AG04450 (cell line): Measurements from ENCODE around the gene CETN2. TPM values are rescaled to one million over a fixed set of nuclear protein-coding genes. Genes with fewer than 3 reads are reported as not detected.

Source experiments
- CTCF ChIA-PET: fragments of 300-600, 350-600 bp; formaldehyde crosslinking; extraction: SDS; loops from one replicate; lab custom pipeline; 2022; ENCODE audit warnings: antibody characterized with exemption, inconsistent platforms; lab: Charles Lee
- POLR2A ChIA-PET: fragments of 350-600 bp; formaldehyde crosslinking; extraction: SDS; loops from one replicate; lab custom pipeline; 2021; ENCODE audit warnings: antibody characterized with exemption, inconsistent platforms; lab: Yijun Ruan, JAX
- DNase-seq: peaks from one replicate; pipeline ENCODE4 v3.0.0-alpha.2; 2011; ENCODE audit warnings: low read depth, low spot score
- H3K27ac ChIP-seq: one replicate; pipeline ENCODE4 v1.5.1; 2012; ENCODE audit warnings: low read depth, low read length, control low read depth
- H3K27me3 ChIP-seq: one replicate; pipeline ENCODE4 v1.6.0; 2012; ENCODE audit warnings: low read length; ENCODE audit not compliant: control insufficient read depth, insufficient read depth
- H3K4me3 ChIP-seq: 2 replicates; pipeline ENCODE4 v1.5.1; 2011; ENCODE audit warnings: mild to moderate bottlenecking, low read depth, low read length, control low read depth
- H3K9me3 ChIP-seq: 2 replicates; pipeline ENCODE4 v1.5.1; 2012; ENCODE audit warnings: low read length; ENCODE audit not compliant: control insufficient read depth, insufficient read depth
- CTCF ChIP-seq: IDR thresholded peaks from 2 replicates; pipeline ENCODE4 v1.5.1; 2011; ENCODE audit warnings: low read depth, low read length, control low read depth, inconsistent platforms
- polyA plus RNA-seq: library from polyadenylated mRNA; depleted of rRNA; stranded (reverse); fragments of >200 nt; gene quantifications from 2 replicates; pipeline ENCODE4 v1.2.3, GENCODE V29; 2011

The CETN2 gene
- polyA plus RNA-seq, 1 experiment: 70.9 TPM

GRCh38 chrX:152861826-152862225 is 31.3 kb upstream of the CETN2 start:
- Histone ChIP-seq H3K27ac (no peak overlapping the region), H3K4me3 (no peak overlapping the region), H3K27me3 (no peaks in the 10 kb centered on the region), H3K9me3 (no peaks in the 10 kb centered on the region)
- no peak for TF ChIP-seq CTCF
- DNase-seq: no peak
- POLR2A ChIA-PET: no interaction called here
- CTCF ChIA-PET: no interaction called here

GRCh38 chrX:152861116-152861515 is 30.6 kb upstream of the CETN2 start:
- CTCF ChIA-PET: no interaction called here
- DNase-seq: peak; percentile 13
- Histone ChIP-seq H3K9me3 (no peaks in the 10 kb centered on the region), H3K4me3 (no peak overlapping the region), H3K27me3 (no peaks in the 10 kb centered on the region), H3K27ac (no peak overlapping the region)
- POLR2A ChIA-PET: interaction anchor here (0.8 kb wide), 1 partner anchor 1901 kb away, joined by 3 read pairs; no protein-coding TSS in a partner anchor
- no peak for TF ChIP-seq CTCF

GRCh38 chrX:152853986-152854385 is 23.4 kb upstream of the CETN2 start:
- Histone ChIP-seq H3K27me3 (no peaks in the 10 kb centered on the region), H3K4me3 (no peak overlapping the region), H3K9me3 (no peaks in the 10 kb centered on the region), H3K27ac (no peak overlapping the region)
- CTCF ChIA-PET: no interaction called here
- POLR2A ChIA-PET: no interaction called here
- no peak for TF ChIP-seq CTCF
- no peak for DNase-seq

- ChIA-PET CTCF (no interaction called here), POLR2A (no interaction called here)
- no peak for TF ChIP-seq CTCF
- no peak overlapping the region for H3K4me3 ChIP-seq
- no peak for DNase-seq
- H3K27ac ChIP-seq: no peak overlapping the region
- no peaks in the 10 kb centered on the region for H3K27me3 ChIP-seq
- H3K9me3 ChIP-seq: no peaks in the 10 kb centered on the region
Observed at GRCh38 chrX:152850465-152850864, 19.9 kb upstream of the CETN2 start.

GRCh38 chrX:152847281-152847680 is 16.7 kb upstream of the CETN2 start:
- no peak for DNase-seq
- TF ChIP-seq CTCF: no peak
- H3K27ac ChIP-seq: no peak overlapping the region
- H3K9me3 ChIP-seq: no peaks in the 10 kb centered on the region
- no peak overlapping the region for H3K4me3 ChIP-seq
- CTCF ChIA-PET: no interaction called here
- POLR2A ChIA-PET: no interaction called here
- H3K27me3 ChIP-seq: no peaks in the 10 kb centered on the region
